ENCODE measurements around the gene CDC73.
"Not testable (repeated sequence)": the region's sequence is repeated elsewhere in the genome, so short reads cannot be mapped to it uniquely, and the experiment has no call there.

The CDC73 gene

GRCh38 chr1:193284219-193284618, 162.4 kb downstream of the CDC73 start:
- TF ChIP-seq EZH2phosphoT487 (IDR thresholded peaks at IDR 0.05; ENCODE audit: low read length) = no peak
- no peak for TF ChIP-seq EZH2 (optimal IDR thresholded peaks at IDR 0.05; ENCODE audit: low read depth, low read length)
- no peak for TF ChIP-seq CTCF (IDR thresholded peaks at IDR 0.05; ENCODE audit: low read length)
- no peak overlapping the region for H3K4me2 ChIP-seq (ENCODE audit: low read depth, low read length)
- H2AFZ ChIP-seq (ENCODE audit: low read length) = no peak overlapping the region
- no peaks in the 10 kb centered on the region for H3F3A ChIP-seq (ENCODE audit: insufficient read depth, low read length)
- H3K4me1 ChIP-seq (ENCODE audit: low read length) = no peaks in the 10 kb centered on the region
- DNase-seq = no peak
- no peak overlapping the region for H3K9ac ChIP-seq (ENCODE audit: low read length)
- no peak overlapping the region for H3K4me3 ChIP-seq (ENCODE audit: low read length)
- no peaks in the 10 kb centered on the region for H3K79me2 ChIP-seq (ENCODE audit: low read length)
- H3K9me3 ChIP-seq (replicated peaks; ENCODE audit: insufficient read depth, low read length) = no peaks in the 10 kb centered on the region
- H3K36me3 ChIP-seq (replicated peaks; ENCODE audit: insufficient read depth, low read length) = no peaks in the 10 kb centered on the region
- no peaks in the 10 kb centered on the region for H3K27me3 ChIP-seq (replicated peaks; ENCODE audit: insufficient read depth, low read length)
- no peaks in the 10 kb centered on the region for H3K9me2 ChIP-seq (replicated peaks; ENCODE audit: insufficient read depth, low read length)
- no peaks in the 10 kb centered on the region for H4K20me1 ChIP-seq (ENCODE audit: insufficient read depth, low read length)
- H3K27ac ChIP-seq (ENCODE audit: low read length) = no peak overlapping the region

GRCh38 chr1:193285641-193286040, 163.8 kb downstream of the CDC73 start:
- H3F3A ChIP-seq (ENCODE audit: insufficient read depth, low read length) = no peaks in the 10 kb centered on the region
- H3K9me3 ChIP-seq (replicated peaks; ENCODE audit: insufficient read depth, low read length) = no peaks in the 10 kb centered on the region
- TF ChIP-seq CTCF (IDR thresholded peaks at IDR 0.05; ENCODE audit: low read length) (no peak), EZH2 (optimal IDR thresholded peaks at IDR 0.05; ENCODE audit: low read depth, low read length) (no peak), EZH2phosphoT487 (IDR thresholded peaks at IDR 0.05; ENCODE audit: low read length) (no peak)
- no peak overlapping the region for H2AFZ ChIP-seq (ENCODE audit: low read length)
- no peak overlapping the region for H3K4me3 ChIP-seq (ENCODE audit: low read length)
- no peaks in the 10 kb centered on the region for H4K20me1 ChIP-seq (ENCODE audit: insufficient read depth, low read length)
- no peak overlapping the region for H3K9ac ChIP-seq (ENCODE audit: low read length)
- no peaks in the 10 kb centered on the region for H3K79me2 ChIP-seq (ENCODE audit: low read length)
- H3K4me1 ChIP-seq (ENCODE audit: low read length) = no peaks in the 10 kb centered on the region
- H3K27ac ChIP-seq (ENCODE audit: low read length) = no peak overlapping the region
- H3K36me3 ChIP-seq (replicated peaks; ENCODE audit: insufficient read depth, low read length) = no peaks in the 10 kb centered on the region
- DNase-seq = no peak
- no peak overlapping the region for H3K4me2 ChIP-seq (ENCODE audit: low read depth, low read length)
- H3K27me3 ChIP-seq (replicated peaks; ENCODE audit: insufficient read depth, low read length) = no peaks in the 10 kb centered on the region
- H3K9me2 ChIP-seq (replicated peaks; ENCODE audit: insufficient read depth, low read length) = no peaks in the 10 kb centered on the region

- not testable (repeated sequence) for H3K4me3 ChIP-seq (ENCODE audit: low read length); H3K9ac ChIP-seq (ENCODE audit: low read length); H3K27ac ChIP-seq (ENCODE audit: low read length); H3F3A ChIP-seq (ENCODE audit: insufficient read depth, low read length); DNase-seq; H3K9me2 ChIP-seq (replicated peaks; ENCODE audit: insufficient read depth, low read length); H2AFZ ChIP-seq (ENCODE audit: low read length); H3K36me3 ChIP-seq (replicated peaks; ENCODE audit: insufficient read depth, low read length); H3K79me2 ChIP-seq (ENCODE audit: low read length); H3K4me2 ChIP-seq (ENCODE audit: low read depth, low read length); H3K4me1 ChIP-seq (ENCODE audit: low read length); H3K9me3 ChIP-seq (replicated peaks; ENCODE audit: insufficient read depth, low read length); H3K27me3 ChIP-seq (replicated peaks; ENCODE audit: insufficient read depth, low read length); H4K20me1 ChIP-seq (ENCODE audit: insufficient read depth, low read length)
These were observed 166.8 kb downstream of the CDC73 start for GRCh38 chr1:193288548-193289080.

GRCh38 chr1:193293726-193294125, 171.9 kb downstream of the CDC73 start:
- no peaks in the 10 kb centered on the region for H3K4me1 ChIP-seq (ENCODE audit: low read length)
- no peak overlapping the region for H3K9ac ChIP-seq (ENCODE audit: low read length)
- H3K27me3 ChIP-seq (replicated peaks; ENCODE audit: insufficient read depth, low read length) = no peaks in the 10 kb centered on the region
- H3F3A ChIP-seq (ENCODE audit: insufficient read depth, low read length) = no peaks in the 10 kb centered on the region
- no peaks in the 10 kb centered on the region for H3K36me3 ChIP-seq (replicated peaks; ENCODE audit: insufficient read depth, low read length)
- H3K79me2 ChIP-seq (ENCODE audit: low read length) = no peaks in the 10 kb centered on the region
- no peak overlapping the region for H3K4me3 ChIP-seq (ENCODE audit: low read length)
- TF ChIP-seq EZH2phosphoT487 (IDR thresholded peaks at IDR 0.05; ENCODE audit: low read length) = no peak
- TF ChIP-seq CTCF (IDR thresholded peaks at IDR 0.05; ENCODE audit: low read length) = no peak
- no peak for TF ChIP-seq EZH2 (optimal IDR thresholded peaks at IDR 0.05; ENCODE audit: low read depth, low read length)
- H3K4me2 ChIP-seq (ENCODE audit: low read depth, low read length) = no peak overlapping the region
- H3K9me2 ChIP-seq (replicated peaks; ENCODE audit: insufficient read depth, low read length) = no peaks in the 10 kb centered on the region
- DNase-seq = no peak
- no peak overlapping the region for H2AFZ ChIP-seq (ENCODE audit: low read length)
- H3K9me3 ChIP-seq (replicated peaks; ENCODE audit: insufficient read depth, low read length) = no peaks in the 10 kb centered on the region
- no peak overlapping the region for H3K27ac ChIP-seq (ENCODE audit: low read length)
- no peaks in the 10 kb centered on the region for H4K20me1 ChIP-seq (ENCODE audit: insufficient read depth, low read length)

Data from MM.1S (cell line).